ENCODE results near the gene TTYH3.

DNA sequence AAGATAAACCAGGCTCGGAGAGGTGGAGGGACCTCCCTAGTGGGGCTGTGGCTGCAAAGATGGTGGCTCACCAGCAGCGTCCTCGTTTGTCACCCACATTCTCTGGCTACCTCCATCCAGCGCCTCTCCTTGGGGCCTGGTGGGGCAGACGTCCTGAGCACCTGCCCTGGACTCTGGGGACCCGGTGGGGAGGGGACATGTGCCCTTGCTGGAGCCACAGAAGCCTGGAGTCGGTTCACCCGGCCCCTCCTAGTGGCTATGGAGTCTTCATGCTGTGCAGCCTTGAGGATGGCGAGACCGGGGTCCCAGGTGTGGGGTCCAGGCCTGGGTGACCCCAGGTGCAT lies 14.5 kb downstream of the TTYH3 start:
- TF ChIP-seq, protein P1, sequence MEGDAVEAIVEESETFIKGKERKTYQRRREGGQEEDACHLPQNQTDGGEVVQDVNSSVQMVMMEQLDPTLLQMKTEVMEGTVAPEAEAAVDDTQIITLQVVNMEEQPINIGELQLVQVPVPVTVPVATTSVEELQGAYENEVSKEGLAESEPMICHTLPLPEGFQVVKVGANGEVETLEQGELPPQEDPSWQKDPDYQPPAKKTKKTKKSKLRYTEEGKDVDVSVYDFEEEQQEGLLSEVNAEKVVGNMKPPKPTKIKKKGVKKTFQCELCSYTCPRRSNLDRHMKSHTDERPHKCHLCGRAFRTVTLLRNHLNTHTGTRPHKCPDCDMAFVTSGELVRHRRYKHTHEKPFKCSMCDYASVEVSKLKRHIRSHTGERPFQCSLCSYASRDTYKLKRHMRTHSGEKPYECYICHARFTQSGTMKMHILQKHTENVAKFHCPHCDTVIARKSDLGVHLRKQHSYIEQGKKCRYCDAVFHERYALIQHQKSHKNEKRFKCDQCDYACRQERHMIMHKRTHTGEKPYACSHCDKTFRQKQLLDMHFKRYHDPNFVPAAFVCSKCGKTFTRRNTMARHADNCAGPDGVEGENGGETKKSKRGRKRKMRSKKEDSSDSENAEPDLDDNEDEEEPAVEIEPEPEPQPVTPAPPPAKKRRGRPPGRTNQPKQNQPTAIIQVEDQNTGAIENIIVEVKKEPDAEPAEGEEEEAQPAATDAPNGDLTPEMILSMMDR (IDR thresholded peaks at IDR 0.05): no peak
- TF ChIP-seq POLR2A (IDR thresholded peaks at IDR 0.05): no peak
